Measurements from ENCODE around the gene CFAP54. TPM values are rescaled to one million over a fixed set of nuclear protein-coding genes. Genes with fewer than 3 reads are reported as not detected.

CFAP54 gene
- polyA plus RNA-seq, 1 donor from 2014 or later, result 1.1 TPM

GRCh38 chr12:96486751-96487613 lies 2.4 kb upstream of the CFAP54 start:
- H3K9ac ChIP-seq (ENCODE audit: low read length), result no peak overlapping the region

More at GRCh38 chr12:96486751-96487613, 2.4 kb upstream of the CFAP54 start:
- Histone ChIP-seq H3K4me3 (ENCODE audit: low read length) (no peak overlapping the region), H3K27ac (ENCODE audit: low read length) (no peak overlapping the region), H3K9me3 (ENCODE audit: low read length) (no peaks in the 10 kb centered on the region), H2AFZ (ENCODE audit: low read depth, low read length) (no peak overlapping the region), H3K9me2 (ENCODE audit: insufficient read depth, low read length) (no peaks in the 10 kb centered on the region), H3K4me2 (ENCODE audit: low read length) (no peak overlapping the region), H3F3A (ENCODE audit: insufficient read depth, low read length, poor library complexity, severe bottlenecking) (no peaks in the 10 kb centered on the region), H3K36me3 (ENCODE audit: insufficient read depth, low read length) (no peaks in the 10 kb centered on the region), H4K20me1 (ENCODE audit: insufficient read depth) (no peaks in the 10 kb centered on the region), H3K27me3 (ENCODE audit: insufficient read depth, low read depth, low read length) (no peaks in the 10 kb centered on the region), H3K79me2 (replicated peaks; ENCODE audit: insufficient read depth, low read length) (no peaks in the 10 kb centered on the region)
- no peak for TF ChIP-seq CTCF (IDR thresholded peaks at IDR 0.05; ENCODE audit: poor library complexity, severe bottlenecking)
- TF ChIP-seq MXI1 (conservative IDR thresholded peaks at IDR 0.05; ENCODE audit: poor library complexity, severe bottlenecking), result no peak
- no peak for TF ChIP-seq POLR2AphosphoS5 (IDR thresholded peaks at IDR 0.05)
- no peak for TF ChIP-seq EZH2 (IDR thresholded peaks at IDR 0.05; ENCODE audit: borderline replicate concordance, insufficient read depth, low read length, poor library complexity, severe bottlenecking)
- TF ChIP-seq REST (IDR thresholded peaks at IDR 0.05; ENCODE audit: borderline replicate concordance), result no peak
- no peak for TF ChIP-seq SMC3 (conservative IDR thresholded peaks at IDR 0.05; ENCODE audit: poor library complexity)
- no peak for TF ChIP-seq TAF1 (IDR thresholded peaks at IDR 0.05; ENCODE audit: low read depth)
- TF ChIP-seq RAD21 (conservative IDR thresholded peaks at IDR 0.05), result no peak
- no peak for TF ChIP-seq EP300 (conservative IDR thresholded peaks at IDR 0.05; ENCODE audit: poor library complexity, severe bottlenecking)

Measured in neural cell (in vitro differentiated cells).